Neural progenitor cell (in vitro differentiated cells): ENCODE measurements around the gene TMEM50B.

Experiments used
- CTCF ChIP-seq: fragments of 200-600 bp; sonication (generic); IDR thresholded peaks from 2 replicates; pipeline ENCODE4 v1.5.1; 2017; ENCODE audit warnings: antibody characterized with exemption, mild to moderate bottlenecking
- EZH2 ChIP-seq: fragments of 200-600 bp; sonication (generic); IDR thresholded peaks from 2 replicates; pipeline ENCODE4 v1.6.1; 2017; ENCODE audit warnings: antibody characterized with exemption, mild to moderate bottlenecking, moderate library complexity

GRCh38 chr21:33406493-33406892 is 73.3 kb downstream of the TMEM50B start:
- TF ChIP-seq EZH2, result no peak
- no peak for TF ChIP-seq CTCF
